DND-41 (cell line): ENCODE results near the gene THOC1.

Experiments used
- CTCF ChIP-seq: IDR thresholded peaks from 2 replicates; pipeline ENCODE4 v1.5.1; 2012; ENCODE audit warnings: borderline replicate concordance, low read length, moderate library complexity, mild to moderate bottlenecking; ENCODE audit not compliant: poor library complexity, severe bottlenecking; ENCODE audit errors: extremely low read depth
- EZH2 ChIP-seq: IDR thresholded peaks from 3 replicates; pipeline ENCODE4 v1.6.1; 2012; ENCODE audit warnings: borderline replicate concordance, low read depth, mild to moderate bottlenecking, moderate library complexity, low read length, inconsistent platforms; ENCODE audit not compliant: severe bottlenecking

GRCh38 chr18:297936-298335, 30.1 kb upstream of the THOC1 start:
- TF ChIP-seq CTCF (no peak), EZH2 (no peak)
